ENCODE measurements around the gene CPEB4.

DNA sequence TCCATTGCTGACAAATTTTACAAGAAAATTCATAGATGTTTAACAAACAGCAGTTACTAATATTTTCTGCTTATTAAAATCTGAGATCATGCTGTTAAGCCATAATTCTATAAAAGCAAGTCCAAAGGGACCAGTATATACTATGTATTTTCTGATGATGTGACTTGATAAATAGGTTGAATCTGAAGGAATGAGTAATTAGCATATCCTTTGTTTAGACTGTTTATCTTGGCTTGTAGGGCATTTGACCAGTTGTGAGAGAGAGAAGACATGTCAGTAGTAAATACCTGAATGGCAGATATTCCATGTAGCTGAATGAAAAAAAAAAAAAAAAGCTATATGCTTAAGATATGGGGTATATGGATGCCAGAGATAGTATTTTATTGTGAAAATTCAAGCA lies 14.6 kb downstream of the CPEB4 start:
- TF ChIP-seq, protein P1, sequence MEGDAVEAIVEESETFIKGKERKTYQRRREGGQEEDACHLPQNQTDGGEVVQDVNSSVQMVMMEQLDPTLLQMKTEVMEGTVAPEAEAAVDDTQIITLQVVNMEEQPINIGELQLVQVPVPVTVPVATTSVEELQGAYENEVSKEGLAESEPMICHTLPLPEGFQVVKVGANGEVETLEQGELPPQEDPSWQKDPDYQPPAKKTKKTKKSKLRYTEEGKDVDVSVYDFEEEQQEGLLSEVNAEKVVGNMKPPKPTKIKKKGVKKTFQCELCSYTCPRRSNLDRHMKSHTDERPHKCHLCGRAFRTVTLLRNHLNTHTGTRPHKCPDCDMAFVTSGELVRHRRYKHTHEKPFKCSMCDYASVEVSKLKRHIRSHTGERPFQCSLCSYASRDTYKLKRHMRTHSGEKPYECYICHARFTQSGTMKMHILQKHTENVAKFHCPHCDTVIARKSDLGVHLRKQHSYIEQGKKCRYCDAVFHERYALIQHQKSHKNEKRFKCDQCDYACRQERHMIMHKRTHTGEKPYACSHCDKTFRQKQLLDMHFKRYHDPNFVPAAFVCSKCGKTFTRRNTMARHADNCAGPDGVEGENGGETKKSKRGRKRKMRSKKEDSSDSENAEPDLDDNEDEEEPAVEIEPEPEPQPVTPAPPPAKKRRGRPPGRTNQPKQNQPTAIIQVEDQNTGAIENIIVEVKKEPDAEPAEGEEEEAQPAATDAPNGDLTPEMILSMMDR (IDR thresholded peaks at IDR 0.05), result no peak
- no peak for TF ChIP-seq POLR2A (IDR thresholded peaks at IDR 0.05)

Measured in esophagus squamous epithelium (tissue), 4 donors.